ENCODE results near the gene PIGU.
"Not testable (repeated sequence)": the region's sequence is repeated elsewhere in the genome, so short reads cannot be mapped to it uniquely, and the experiment has no call there.

DNA sequence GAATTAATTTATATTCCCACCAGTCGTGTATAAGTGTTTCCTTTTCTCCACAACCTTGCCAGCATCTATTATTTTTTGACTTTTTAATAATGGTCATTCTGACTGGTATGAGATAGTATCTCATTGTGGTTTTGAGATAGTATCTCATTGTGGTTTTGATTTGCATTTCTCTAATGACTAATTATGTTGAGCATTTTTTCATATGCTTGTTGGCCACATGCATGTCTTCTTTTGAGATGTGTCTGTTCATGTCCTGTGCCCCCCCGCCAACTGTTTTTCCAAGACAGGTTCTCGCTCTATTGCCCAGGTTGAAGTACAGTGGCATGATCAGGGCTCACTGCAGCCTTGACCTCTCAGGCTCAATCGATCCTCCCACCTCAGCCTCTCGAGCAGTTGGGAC is 15.1 kb downstream of the PIGU start:
- TF ChIP-seq POLR2A (IDR thresholded peaks at IDR 0.05) = not testable (repeated sequence)
- TF ChIP-seq, protein P1, sequence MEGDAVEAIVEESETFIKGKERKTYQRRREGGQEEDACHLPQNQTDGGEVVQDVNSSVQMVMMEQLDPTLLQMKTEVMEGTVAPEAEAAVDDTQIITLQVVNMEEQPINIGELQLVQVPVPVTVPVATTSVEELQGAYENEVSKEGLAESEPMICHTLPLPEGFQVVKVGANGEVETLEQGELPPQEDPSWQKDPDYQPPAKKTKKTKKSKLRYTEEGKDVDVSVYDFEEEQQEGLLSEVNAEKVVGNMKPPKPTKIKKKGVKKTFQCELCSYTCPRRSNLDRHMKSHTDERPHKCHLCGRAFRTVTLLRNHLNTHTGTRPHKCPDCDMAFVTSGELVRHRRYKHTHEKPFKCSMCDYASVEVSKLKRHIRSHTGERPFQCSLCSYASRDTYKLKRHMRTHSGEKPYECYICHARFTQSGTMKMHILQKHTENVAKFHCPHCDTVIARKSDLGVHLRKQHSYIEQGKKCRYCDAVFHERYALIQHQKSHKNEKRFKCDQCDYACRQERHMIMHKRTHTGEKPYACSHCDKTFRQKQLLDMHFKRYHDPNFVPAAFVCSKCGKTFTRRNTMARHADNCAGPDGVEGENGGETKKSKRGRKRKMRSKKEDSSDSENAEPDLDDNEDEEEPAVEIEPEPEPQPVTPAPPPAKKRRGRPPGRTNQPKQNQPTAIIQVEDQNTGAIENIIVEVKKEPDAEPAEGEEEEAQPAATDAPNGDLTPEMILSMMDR (IDR thresholded peaks at IDR 0.05) = not testable (repeated sequence)
